Erythroblast (primary cell): Measurements from ENCODE around the gene SMURF2.

Experiments used
- GATA1 ChIP-seq: IDR thresholded peaks from 2 replicates; pipeline ENCODE4 v1.6.1; 2011; ENCODE audit warnings: low read depth, mild to moderate bottlenecking, control low read depth, low read length, moderate library complexity
- POLR2A ChIP-seq: IDR thresholded peaks from 2 replicates; pipeline ENCODE4 v1.6.1; 2011; ENCODE audit warnings: mild to moderate bottlenecking, low read length

- TF ChIP-seq POLR2A (no peak), GATA1 (no peak)
These were observed 32.1 kb upstream of the SMURF2 start for GRCh38 chr17:64694207-64694606.
